K562 (cell line): ENCODE results near the gene EFNA2. TPM values are rescaled to one million over a fixed set of nuclear protein-coding genes. Genes with fewer than 3 reads are reported as not detected.

Experiments used
- DNMT1 ChIP-seq: fragments of 450-650 bp; IDR thresholded peaks from 2 replicates; pipeline ENCODE4 v1.6.1; 2016; ENCODE audit warnings: antibody characterized with exemption, mild to moderate bottlenecking
- GATAD2A ChIP-seq: fragments of 450-650 bp; IDR thresholded peaks from 2 replicates; pipeline ENCODE4 v1.6.1; 2017
- HDAC1 ChIP-seq, 2 experiments: fragments of 450-650 bp; IDR thresholded peaks; 2 replicates each; pipeline ENCODE4 v1.6.1; 2016 to 2017; ENCODE audit warnings: inconsistent platforms in 1 of 2, mild to moderate bottlenecking in 1 of 2, moderate library complexity in 1 of 2
- HMGXB4 ChIP-seq: sonication (generic); formaldehyde crosslinking; IDR thresholded peaks from 2 replicates; pipeline ENCODE4 v1.8.1; 2023; ENCODE audit warnings: mild to moderate bottlenecking, missing genetic modification reagents
- HOMEZ ChIP-seq: fragments of 250-450 bp; sonication (Bioruptor Pico); IDR thresholded peaks from 2 replicates; pipeline ENCODE4 v1.4.0; 2020; ENCODE audit warnings: mild to moderate bottlenecking, moderate library complexity
- IFI16 ChIP-seq: fragments of 250-450 bp; sonication (Bioruptor Pico); IDR thresholded peaks from 2 replicates; pipeline ENCODE4 v2.1.2; 2022; ENCODE audit warnings: mild to moderate bottlenecking, inconsistent platforms
- JUND ChIP-seq, 2 experiments: IDR thresholded peaks; 2 replicates in 1 of 2; 3 replicates in 1 of 2; pipeline ENCODE4 v1.6.1; 2011; ENCODE audit warnings: borderline replicate concordance in 2 of 2, low read depth in 2 of 2, low read length in 2 of 2, improper control_type of control experiment in 1 of 2, missing biosample characterization in 1 of 2, missing genetic modification characterization in 1 of 2, missing genetic modification reagents in 1 of 2
- MLX ChIP-seq, 2 experiments: fragments of 450-650 bp in 1 of 2; sonication (generic) in 1 of 2; formaldehyde crosslinking; conservative IDR thresholded peaks; 2 replicates each; pipeline versions ENCODE4 v1.4.0 to v1.8.1; 2020 to 2022; ENCODE audit warnings: mild to moderate bottlenecking in 1 of 2, missing genetic modification reagents in 1 of 2
- NKRF ChIP-seq: fragments of 450-650 bp; IDR thresholded peaks from 2 replicates; pipeline ENCODE4 v1.6.1; 2016; ENCODE audit warnings: borderline replicate concordance
- RBM15 ChIP-seq: fragments of 200-400 bp; formaldehyde crosslinking; IDR thresholded peaks from 2 replicates; pipeline ENCODE4 v1.6.1; 2018; ENCODE audit warnings: mild to moderate bottlenecking, low read length, moderate library complexity; ENCODE audit not compliant: insufficient read depth
- RUNX1 ChIP-seq: sonication (generic); IDR thresholded peaks from 2 replicates; pipeline ENCODE4 v1.6.1; 2016; ENCODE audit warnings: antibody characterized with exemption, low read depth
- SMAD2 ChIP-seq: fragments of 150-350 bp; IDR thresholded peaks from 2 replicates; pipeline ENCODE4 v1.6.1; 2014; ENCODE audit warnings: low read depth, mild to moderate bottlenecking, low read length
- SNRNP70 ChIP-seq: fragments of 200-400 bp; formaldehyde crosslinking; optimal IDR thresholded peaks from 2 replicates; pipeline ENCODE3; 2017; ENCODE audit warnings: low read depth, low read length
- SP2 ChIP-seq: IDR thresholded peaks from 2 replicates; pipeline ENCODE4 v1.6.1; 2011; ENCODE audit warnings: mild to moderate bottlenecking, low read depth, low read length, moderate library complexity; ENCODE audit not compliant: poor library complexity, severe bottlenecking; ENCODE audit errors: extremely low read depth
- TCF7 ChIP-seq: sonication (generic); IDR thresholded peaks from 2 replicates; pipeline ENCODE4 v1.6.1; 2016; ENCODE audit warnings: antibody characterized with exemption, borderline replicate concordance
- ZNF282 ChIP-seq: sonication (generic); formaldehyde crosslinking; IDR thresholded peaks from 2 replicates; pipeline ENCODE4 v1.8.1; 2023; ENCODE audit warnings: missing genetic modification reagents
- ZNF518B ChIP-seq: fragments of 250-450 bp; sonication (Bioruptor Pico); IDR thresholded peaks from 2 replicates; pipeline ENCODE4 v1.5.0; 2021; ENCODE audit warnings: mild to moderate bottlenecking, moderate library complexity
- ZNF695 ChIP-seq: fragments of 450-650 bp; formaldehyde crosslinking; IDR thresholded peaks from 2 replicates; pipeline ENCODE4 v1.4.0; 2020; ENCODE audit warnings: mild to moderate bottlenecking, moderate library complexity
- polyA plus RNA-seq, 8 experiments: library from polyadenylated mRNA; depleted of rRNA in 4 of 8; stranded (reverse) in 5 of 8; unstranded in 3 of 8; fragments of >200 nt; fragmentation: Nextera tagmentation in 2 of 8; fragmentation: Illumina TruSeq in 1 of 8; extraction: Ambion mirVana in 2 of 8; extraction: Trizol in 1 of 8; gene quantifications; 2 replicates each; pipeline versions ENCODE4 v1.2.1 to v1.2.3, GENCODE V29; 2011 to 2014; ENCODE audit warnings: inconsistent platforms in 1 of 8, missing spikeins in 1 of 8
- total RNA-seq, 7 experiments: library from RNA; depleted of rRNA in 6 of 7; stranded (reverse); fragments of >200 nt in 6 of 7; fragmentation: Illumina TruSeq in 2 of 7; extraction: Trizol in 2 of 7; gene quantifications; 2 replicates each; pipeline versions ENCODE4 v1.2.1 to v1.2.3, GENCODE V29; 2011 to 2021; ENCODE audit warnings: low replicate concordance in 1 of 7

EFNA2 gene
- total and polyA plus RNA-seq, 9 of the 15 experiments (the other 6 are each of a cell fraction or from before 2014, with no cell fraction given): 0.11 to 0.44 (median 0.15) TPM; not detected in 6

GRCh38 chr19:1266916-1267476, 18.7 kb upstream of the EFNA2 start (continued):
- TF ChIP-seq ZNF518B (CRISPR knock-in tag): no peak
- peak; percentile 28; the same call in 1 of the 2 replicates for TF ChIP-seq JUND (IDR thresholded peaks at IDR 0.05; ENCODE audit: borderline replicate concordance, low read depth, low read length)
- no peak; the same call in 2 of the 3 replicates for TF ChIP-seq JUND (tag; IDR thresholded peaks at IDR 0.05; ENCODE audit: borderline replicate concordance, low read depth, low read length)
- no peak for TF ChIP-seq RUNX1
- TF ChIP-seq DNMT1: no peak
- no peak for TF ChIP-seq SNRNP70
- peak; percentile 17; the same call in 1 of the 2 replicates for TF ChIP-seq TCF7
- TF ChIP-seq RBM15: no peak
- TF ChIP-seq SP2: no peak
- TF ChIP-seq IFI16: no peak
- no peak for TF ChIP-seq HOMEZ (CRISPR knock-in tag)
- TF ChIP-seq HDAC1 (IDR thresholded peaks at IDR 0.05): peak in 1 of 2 experiments; percentile 13; a peak in 2 of 4 replicates
- TF ChIP-seq HMGXB4 (CRISPR knock-in tag): peak; percentile 93
- TF ChIP-seq GATAD2A: peak; percentile 55; the same call in 1 of the 2 replicates
- TF ChIP-seq ZNF282 (CRISPR knock-in tag): 0 out of 2 replicates have a peak, but pooled peaks have one; percentile 41
- peak; percentile 55; the same call in 1 of the 2 replicates for TF ChIP-seq NKRF
- no peak for TF ChIP-seq MLX (CRISPR knock-in tag; conservative IDR thresholded peaks at IDR 0.05)
- TF ChIP-seq ZNF695 (CRISPR knock-in tag): no peak
- no peak for TF ChIP-seq SMAD2
